ENCODE data around the gene MKNK1.

MKNK1 gene

DNA sequence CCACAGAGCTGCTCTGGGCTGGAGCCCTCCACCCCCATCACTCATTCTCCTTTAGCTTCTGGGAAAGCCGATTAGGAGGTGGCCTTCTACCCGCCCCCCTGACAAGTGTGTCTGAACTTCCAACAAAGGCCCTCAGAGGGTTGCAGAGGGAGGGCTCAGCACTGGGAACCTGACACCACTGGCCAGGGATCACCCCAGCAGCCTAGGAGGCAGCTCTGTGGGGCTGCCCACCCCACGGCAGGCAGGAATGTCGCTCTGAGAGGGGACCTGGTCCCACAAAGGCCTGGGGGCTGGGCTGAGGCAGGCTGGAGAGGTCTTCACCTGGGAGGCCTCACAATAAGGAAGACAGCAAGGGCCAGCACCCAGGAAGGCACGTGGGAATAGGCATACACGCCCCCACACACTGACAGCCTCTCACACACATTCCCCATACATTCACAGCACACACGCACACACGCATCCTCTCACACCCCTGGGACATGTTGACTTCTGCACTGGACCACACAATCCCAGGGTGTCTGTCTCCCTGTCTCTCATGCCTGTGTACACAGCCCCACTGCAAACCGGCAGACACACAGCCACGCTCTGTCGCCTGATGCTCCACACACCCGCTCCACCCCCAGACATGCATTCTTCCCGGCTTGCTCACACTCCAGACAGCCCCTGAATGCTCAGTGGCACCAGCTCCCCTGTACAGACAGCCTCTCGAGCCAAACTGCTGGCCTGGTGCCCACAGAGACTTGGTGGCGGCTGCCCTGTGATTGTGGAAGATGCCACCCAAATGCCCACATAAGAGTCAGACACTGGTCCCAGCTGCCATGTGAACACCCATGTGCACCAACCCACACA is 83.8 kb downstream of the MKNK1 start:
- no peak for DNase-seq

GRCh38 chr1:46519209-46519608 is 84.9 kb downstream of the MKNK1 start:
- no peak for DNase-seq

DNA sequence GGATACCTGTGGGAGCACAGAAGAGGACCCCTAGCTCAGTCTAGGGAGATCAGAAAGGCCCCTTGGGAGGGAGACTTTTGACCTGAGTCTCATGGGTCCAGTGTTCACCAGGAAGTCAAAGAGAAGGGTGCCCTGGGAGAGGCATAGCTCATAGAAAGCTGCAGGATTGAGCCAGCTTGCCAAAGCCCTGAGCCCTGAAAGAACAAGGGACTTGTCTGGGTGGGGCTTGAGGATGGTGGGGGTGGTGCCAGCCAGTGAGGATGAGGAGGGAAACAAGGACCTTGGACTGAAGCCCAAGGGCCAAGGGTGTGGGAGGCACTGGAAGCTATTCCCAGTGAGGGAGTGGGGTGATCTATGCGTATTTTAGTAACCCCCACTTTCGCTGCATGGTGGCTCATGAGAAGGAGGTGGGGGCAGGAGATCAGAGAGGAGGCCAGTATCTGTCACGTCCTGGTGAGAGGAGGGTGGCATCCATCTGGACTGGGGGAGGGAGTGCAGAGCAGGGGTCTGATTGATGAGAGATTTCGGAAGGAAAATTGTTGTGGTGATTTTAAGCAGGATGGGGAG is 86.1 kb downstream of the MKNK1 start:
- DNase-seq: no peak

GRCh38 chr1:46517010-46517600 is 87.0 kb downstream of the MKNK1 start:
- no peak for DNase-seq

- DNase-seq: no peak
These were observed 87.7 kb downstream of the MKNK1 start for GRCh38 chr1:46516200-46516950.

GRCh38 chr1:46515576-46515975 is 88.5 kb downstream of the MKNK1 start:
- no peak for DNase-seq

DNA sequence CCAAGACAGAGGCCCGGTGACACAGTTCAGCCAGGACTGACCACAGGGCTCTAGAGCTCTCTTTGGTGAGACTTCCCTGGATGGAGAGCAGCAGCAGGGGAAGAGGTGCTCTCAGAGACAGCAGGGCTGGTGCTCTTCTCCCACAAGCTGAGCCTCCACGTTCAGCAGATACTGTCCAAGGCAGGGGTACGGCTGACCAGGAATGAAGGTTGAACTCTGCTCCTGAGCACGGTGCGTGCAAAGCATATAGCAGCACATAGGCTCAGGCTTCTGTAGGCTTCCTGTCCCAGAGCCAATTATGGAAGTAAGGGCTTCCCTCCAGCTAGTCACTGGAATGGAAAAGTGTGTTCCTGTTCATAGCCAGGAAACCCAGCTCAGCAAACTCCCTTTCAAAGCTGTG is 90.5 kb downstream of the MKNK1 start:
- DNase-seq: no peak

GRCh38 chr1:46512792-46513190 is 91.3 kb downstream of the MKNK1 start:
- no peak for DNase-seq

DNA sequence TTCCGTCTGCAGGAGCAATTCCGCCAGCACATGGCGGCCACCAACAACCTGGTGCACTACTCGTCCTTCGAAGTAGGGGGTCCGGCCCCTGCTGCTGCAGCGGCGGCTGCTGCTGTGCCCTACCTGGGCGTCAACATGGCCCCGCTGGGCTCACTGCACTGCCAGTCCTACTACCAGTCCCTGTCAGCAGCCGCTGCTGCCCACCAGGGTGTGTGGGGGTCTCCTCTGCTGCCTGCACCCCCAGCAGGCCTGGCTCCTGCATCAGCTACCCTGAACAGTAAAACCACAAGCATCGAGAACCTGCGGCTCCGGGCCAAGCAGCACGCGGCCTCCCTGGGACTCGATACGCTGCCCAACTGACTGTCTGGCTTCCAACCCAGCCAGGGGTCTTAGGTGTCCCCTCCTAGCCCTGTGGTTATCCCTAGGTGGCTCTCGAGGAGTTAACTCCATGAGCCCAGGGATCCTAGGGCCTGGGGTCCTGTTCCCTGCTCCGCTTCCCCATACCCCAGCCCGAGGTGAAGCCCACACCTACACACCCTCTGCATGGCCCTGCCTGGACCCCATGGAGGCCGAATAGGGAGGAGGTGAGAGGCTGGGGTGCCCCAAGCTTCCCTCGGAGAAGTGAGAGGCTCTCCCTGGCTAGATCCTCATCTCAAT is 91.8 kb downstream of the MKNK1 start:
- no peak for DNase-seq

- DNase-seq: no peak
These were observed 93.1 kb downstream of the MKNK1 start for GRCh38 chr1:46510998-46511365.

GRCh38 chr1:46510341-46510997 is 93.6 kb downstream of the MKNK1 start:
- DNase-seq: no peak

GRCh38 chr1:46508757-46509156 is 95.3 kb downstream of the MKNK1 start:
- DNase-seq: no peak

Measured in activated CD4-positive, CD25-positive, alpha-beta regulatory T cell (primary cell).